Fibroblast of skin of right quadriceps (primary cell): ENCODE data around the gene EIF5B.
A peak's percentile ranks its signal among the peaks of the same experiment; 100 is the strongest.

Experiments used
- DNase-seq: peaks from one replicate; pipeline ENCODE4 v3.0.0-alpha.2; 2013

The EIF5B gene

DNA sequence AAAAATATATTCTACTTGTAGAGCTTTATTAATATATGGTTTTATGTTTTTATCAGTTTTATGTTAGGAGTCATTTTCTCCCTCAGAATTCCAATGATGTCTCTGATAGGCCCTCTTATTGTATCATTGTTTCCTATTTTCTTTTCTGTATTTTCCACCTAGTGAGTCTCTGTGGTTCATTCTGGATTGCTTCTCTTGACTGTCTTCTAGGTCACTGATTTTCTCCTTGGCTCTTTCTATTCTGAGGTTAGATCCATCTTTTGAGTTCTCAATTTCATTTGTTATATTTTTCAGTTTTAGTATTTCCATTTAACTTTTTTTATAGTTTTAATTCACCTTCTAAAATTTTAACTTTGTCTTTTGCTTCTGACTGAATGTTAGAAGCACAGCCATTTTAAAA lies 37.6 kb downstream of the EIF5B start:
- DNase-seq, result no peak

DNA sequence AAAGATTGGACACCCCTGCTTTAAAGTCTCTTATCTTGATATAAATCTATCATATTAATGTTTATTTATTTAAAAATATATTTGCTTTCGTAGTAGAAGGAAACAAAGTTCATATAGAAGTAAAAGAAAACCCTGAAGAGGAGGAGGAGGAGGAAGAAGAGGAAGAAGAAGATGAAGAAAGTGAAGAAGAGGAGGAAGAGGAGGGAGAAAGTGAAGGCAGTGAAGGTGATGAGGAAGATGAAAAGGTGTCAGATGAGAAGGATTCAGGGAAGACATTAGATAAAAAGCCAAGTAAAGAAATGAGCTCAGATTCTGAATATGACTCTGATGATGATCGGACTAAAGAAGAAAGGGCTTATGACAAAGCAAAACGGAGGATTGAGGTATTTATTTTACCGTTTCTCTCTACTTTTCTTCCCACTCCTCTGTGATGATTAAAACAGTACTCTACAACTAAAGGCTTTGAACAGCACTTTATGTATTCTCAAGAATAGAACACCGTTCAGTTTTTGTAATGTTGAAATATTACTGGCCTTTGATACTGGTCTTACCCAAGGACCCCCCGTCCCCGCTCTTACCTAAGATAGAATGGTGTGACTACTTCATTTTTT lies 39.2 kb downstream of the EIF5B start:
- DNase-seq, result no peak

DNA sequence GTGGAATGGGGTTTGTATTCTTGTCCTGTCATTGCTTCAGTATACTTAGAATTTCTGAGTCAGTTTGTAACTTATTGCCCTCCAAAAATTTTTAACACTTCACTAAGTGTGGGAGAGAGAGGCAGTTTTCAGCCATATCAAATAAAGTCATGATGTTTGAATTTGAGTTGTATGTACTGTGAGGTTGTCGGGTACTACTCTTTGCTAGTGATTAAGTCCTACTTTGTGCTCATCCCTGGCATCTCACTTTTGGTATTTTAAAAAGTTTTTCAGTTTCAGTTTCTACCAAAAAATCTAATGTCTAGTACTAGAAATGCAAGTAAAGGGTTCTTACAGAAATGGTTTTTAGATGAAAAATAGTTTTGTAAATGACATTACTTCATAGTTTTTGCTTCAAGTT lies 40.7 kb downstream of the EIF5B start:
- no peak for DNase-seq

DNA sequence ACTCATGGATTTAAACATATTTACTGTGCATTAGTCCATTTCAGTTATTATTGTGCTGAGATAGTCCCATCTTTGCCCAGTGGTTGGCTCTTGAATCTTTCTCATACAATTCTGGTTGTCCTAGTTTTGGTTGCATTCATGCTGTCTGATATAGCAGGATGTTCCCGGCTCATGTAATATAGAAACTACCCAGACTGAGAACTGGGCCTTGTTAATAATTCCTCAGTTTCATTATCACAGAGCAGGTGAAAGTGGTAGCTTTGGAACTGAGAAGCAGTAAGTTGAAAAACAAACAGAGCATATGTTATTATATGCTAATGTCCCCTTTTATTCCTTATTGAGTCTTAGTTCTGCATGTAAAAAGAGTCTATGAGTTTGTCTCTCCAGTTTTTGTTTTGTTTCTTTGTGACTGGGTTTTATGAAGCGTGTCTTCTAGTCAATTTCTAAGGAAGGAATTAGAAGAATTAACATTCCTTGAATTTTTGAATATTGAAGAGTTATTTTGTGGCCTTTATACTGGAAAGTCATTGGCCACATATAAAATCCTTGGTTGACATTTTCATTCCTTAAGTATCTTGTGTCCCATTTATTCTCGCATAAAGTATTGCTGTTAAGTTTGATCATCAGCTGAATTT lies 43.3 kb downstream of the EIF5B start:
- DNase-seq, result peak; percentile 11

DNA sequence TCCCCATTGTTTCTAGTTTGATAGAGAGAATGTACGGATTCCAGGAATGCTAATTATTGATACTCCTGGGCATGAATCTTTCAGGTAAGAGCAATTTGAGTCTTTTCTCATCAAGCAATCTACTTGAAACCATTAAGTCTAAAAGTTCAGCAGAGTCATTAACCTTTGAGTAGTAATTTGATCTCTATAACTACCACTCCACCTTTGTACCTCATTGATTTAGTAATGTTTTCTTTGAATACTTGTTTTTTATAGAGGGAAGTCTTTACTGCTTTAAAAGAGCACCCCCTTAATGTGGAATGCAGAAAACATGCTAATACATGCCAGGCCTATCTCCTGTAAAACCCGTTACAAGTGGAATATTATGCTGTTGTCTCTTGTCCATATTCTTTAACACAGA lies 45.0 kb downstream of the EIF5B start:
- DNase-seq, result no peak

DNA sequence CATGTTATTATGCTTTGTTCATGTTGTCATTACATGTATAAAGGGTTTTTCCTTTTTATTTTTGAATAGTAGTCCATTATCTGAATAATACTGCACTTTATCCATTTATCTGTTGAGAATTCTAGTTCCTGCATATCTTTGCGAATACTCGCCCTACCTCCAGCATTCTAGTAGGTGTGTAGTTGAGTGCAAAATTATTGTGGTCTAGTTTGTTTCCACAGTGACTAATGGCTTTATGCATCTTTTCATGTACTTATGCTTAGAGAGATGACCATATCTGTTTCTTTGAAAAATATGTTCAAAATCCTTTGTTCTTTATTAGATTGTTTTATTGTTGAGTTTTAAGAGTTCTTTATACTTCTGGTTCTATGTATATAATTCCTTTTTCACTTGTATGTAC lies 48.8 kb downstream of the EIF5B start:
- no peak for DNase-seq

DNA sequence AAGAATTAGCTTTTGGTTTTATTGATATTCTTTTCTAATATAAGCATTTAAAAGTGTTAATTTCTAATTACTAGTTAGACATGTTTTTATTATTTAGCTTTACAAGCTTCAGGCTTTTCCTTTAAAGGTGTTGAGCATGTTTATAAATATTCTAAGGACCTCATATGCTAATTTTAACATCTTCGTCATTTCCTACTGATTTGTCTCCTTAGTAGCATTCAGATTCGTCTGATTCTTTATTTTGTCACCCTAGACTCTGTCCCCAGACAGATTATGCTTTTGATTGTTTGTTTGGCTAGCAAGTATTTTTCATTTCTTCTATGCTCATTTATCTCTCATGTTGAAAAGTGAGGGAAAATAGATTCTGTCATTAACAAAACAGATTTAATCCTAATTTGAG lies 51.7 kb downstream of the EIF5B start:
- DNase-seq, result no peak

DNA sequence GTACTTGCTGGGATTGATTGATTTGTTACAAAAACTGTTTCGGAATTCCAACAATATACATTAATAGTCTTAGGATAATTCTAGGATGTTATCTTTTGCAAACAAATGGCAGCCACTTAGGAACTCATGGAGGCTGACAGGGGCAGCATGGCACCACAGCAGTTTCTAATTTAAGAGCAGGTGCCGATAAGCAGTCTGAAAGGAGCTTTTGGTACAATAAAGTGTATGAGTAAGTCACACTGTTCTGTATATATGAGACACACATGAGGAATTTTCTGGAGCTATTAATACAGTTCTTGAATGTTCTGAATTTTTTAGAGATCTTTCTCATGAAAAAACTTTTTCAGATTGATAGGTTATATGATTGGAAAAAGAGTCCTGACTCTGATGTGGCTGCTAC lies 52.2 kb downstream of the EIF5B start:
- DNase-seq, result peak; percentile 54

DNA sequence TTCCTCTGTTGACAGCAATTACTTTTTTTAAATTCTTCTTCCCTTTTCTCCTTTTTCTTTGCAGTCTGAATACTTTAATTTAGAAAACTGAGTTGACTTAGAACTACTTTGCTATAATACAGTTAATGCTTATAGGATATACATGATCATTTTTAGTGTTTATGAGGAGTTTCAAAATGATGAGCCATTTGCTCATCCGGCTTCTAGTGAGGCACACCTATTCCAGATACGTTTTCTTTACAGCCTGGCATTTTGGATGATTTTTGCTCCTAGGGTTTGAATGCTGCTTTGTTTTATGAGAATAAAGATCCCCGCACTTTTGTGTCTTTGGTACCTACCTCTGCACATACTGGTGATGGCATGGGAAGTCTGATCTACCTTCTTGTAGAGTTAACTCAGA lies 52.8 kb downstream of the EIF5B start:
- DNase-seq, result no peak

DNA sequence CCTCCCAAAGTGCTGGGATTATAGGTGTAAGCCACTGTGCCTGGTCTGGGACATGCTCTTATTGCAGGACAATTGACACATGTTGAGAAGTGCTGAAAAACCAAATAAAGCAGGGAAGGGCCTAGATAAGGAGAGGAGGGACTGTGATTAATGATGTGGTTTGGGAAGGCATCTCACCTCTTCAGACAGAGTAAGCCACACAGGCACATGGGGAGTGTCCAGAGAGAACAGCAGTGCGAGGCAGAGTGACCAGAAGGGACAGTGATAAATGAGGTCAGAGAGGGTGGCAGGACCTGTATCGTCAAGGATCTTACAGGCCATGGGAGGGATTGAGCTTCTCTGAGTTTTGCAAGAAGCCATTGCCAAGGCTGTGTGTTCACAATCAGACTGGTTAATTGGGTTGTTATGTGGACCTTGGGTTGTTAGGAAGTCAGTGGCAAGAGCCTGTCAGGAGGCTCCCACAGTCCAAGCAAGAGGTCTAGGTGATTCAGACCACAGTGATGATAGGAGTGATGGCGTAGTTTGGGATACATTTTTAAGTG lies 58.5 kb downstream of the EIF5B start:
- no peak for DNase-seq

DNA sequence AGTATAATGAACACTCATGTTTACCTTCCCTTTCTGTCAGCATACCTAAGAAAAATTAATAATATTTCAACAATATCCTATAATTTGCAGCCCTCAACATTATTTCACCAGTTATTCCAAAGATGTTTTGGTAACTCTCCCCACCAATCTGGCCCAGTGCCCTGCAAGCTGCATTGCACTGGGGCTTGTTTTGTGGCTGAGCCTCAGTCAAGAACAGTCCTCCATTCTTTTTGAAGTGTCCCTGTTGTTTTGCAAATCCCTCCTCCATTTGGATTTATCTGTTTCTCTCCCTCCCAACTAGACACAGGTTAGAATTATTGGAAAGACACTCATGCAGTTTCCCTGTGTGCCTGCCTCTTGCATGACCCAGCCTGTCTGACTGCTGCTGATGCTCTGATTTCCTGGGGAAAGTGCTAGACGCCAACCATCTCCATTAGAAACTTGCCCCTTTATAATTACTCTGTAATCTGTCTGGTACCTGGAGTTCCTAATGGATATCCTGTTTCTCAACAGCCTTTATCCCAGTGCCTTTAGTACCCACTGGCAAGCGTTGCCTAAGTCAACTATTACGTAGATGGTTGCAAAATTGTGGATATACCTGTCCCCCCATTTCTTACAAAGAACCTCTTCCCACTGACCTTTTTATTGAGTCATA lies 60.2 kb downstream of the EIF5B start:
- DNase-seq, result no peak

DNA sequence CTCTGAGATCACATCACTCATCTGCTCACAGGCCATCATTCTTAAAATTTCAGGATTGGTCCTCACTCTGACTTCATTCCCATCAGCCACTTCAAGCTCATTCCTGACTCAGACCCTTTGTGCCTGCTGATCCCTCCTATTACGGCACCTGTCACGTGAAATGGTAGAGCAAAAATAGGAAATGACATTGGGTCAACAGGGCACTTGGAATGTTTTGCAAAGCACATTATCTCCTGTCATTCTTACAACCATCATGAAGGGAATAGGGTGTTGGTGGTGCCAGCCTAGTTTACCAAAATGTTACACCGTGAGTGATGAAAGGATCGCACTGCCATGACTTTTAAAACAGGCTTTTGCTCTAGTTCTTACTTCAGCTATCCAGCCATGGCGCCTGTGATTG lies 61.1 kb downstream of the EIF5B start:
- DNase-seq, result no peak

DNA sequence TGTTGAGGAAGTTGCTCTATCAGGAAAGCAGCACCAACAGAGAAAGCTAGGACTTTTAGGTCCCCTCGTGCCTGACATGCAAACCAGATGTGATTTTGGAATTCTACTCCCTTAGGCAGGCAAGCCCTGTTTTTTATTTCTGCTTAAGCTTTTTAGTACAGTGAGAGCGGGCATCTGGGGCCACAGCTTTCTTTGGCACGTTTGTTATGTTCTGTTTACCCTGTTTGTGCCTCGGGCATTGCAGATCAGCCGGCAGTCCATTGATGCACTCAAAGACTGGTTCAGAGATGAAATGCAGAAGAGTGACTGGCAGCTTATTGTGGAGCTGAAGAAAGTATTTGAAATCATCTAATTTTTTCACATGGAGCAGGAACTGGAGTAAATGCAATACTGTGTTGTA lies 61.9 kb downstream of the EIF5B start:
- DNase-seq, result no peak

DNA sequence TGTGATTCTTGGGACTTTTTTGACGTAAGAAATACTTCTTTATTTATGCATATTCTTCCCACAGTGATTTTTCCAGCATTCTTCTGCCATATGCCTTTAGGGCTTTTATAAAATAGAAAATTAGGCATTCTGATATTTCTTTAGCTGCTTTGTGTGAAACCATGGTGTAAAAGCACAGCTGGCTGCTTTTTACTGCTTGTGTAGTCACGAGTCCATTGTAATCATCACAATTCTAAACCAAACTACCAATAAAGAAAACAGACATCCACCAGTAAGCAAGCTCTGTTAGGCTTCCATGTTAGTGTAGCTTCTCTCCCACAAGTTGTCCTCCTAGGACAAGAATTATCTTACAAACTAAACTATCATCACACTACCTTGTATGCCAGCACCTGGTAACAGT lies 62.6 kb downstream of the EIF5B start:
- DNase-seq, result no peak

DNA sequence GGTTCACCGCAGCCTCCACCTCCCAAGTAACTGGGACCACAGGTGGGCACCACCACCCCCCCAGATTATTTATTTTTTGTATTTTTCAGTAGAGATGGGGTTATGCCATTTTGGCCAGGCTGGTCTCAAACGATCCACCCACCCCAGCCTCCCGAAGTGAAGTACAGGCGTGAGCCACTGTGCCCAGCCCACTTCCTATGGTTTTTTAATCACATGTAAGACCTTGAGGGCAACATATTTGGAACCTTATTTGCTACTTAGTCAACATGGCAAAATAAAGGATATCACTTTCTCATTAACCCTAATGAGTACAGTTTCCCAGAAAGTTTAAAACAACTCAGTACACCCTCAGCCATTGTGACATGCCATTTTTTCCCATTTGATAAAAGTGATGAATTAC lies 64.7 kb downstream of the EIF5B start:
- DNase-seq, result no peak

DNA sequence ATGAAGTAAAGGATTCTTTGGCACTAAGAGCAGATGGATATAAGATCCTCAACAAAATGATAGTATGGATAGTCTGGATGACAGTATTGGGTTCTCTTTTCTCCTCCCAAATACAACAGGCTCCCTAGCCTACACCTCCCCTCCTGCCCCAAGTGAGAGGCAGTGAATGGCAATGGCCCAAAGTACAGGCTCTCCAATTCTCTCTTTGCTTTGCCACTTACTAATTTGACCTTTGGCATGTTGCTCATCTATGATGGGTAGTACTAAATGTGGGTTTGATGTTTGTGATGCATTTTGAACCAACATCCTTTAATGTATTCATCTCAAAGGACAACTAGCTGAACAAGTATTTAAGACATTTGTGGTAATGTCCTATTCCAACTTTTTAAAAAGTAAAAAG lies 65.9 kb downstream of the EIF5B start:
- peak; percentile 10 for DNase-seq

DNA sequence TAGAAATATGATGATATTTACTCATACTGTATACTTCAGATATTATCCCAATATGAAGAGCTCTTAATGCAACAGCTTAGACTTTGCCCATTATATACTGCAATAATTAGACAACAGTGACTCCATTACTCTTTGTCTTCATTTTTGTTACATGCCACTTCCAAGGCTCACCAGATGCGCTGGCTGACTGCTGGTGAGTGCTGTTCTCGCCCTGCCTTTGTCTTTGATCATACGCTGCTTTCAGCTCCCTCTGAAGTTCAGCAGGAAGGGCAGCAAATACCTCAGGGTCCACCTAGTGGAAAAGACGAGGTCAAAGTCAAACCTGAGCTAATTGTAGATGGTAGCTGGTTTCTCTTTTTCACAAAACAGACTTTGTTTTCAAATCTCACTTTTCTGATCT lies 66.3 kb downstream of the EIF5B start:
- no peak for DNase-seq

DNA sequence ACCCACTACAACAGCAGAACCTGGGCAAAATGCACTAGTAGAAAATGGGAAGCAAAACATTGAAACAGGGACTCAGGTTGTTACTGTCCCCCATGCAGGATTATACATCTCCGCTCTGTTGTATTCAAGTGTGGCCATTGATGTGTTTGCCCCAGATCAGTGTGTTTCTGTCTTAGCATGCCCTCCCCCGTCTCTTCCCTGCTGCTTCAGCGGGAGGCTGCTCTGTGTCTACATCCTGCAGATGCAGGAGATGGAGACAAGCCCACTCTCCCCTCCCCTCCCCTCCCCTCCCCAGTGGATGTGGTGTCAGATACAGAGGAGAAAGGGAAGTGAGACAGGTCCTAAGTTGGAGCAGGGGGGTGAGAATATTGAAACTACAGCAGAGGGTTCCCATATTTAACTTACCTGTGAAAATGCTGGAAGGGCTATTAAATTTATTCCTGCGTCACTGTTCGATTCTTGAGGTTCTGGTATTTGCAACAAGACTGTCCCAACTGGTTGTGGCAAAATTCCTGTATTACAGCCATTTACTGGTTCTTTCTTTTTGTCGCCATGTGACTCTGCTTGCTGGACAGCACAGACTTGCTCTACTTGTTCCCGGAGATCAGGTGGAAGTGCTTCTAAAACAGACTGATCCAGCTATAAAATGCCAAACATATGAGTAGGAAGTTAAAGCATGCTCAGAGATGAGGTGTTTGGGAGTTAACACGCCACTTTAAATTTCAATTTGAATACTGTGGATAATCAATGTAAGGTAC lies 67.0 kb downstream of the EIF5B start:
- DNase-seq, result no peak

DNA sequence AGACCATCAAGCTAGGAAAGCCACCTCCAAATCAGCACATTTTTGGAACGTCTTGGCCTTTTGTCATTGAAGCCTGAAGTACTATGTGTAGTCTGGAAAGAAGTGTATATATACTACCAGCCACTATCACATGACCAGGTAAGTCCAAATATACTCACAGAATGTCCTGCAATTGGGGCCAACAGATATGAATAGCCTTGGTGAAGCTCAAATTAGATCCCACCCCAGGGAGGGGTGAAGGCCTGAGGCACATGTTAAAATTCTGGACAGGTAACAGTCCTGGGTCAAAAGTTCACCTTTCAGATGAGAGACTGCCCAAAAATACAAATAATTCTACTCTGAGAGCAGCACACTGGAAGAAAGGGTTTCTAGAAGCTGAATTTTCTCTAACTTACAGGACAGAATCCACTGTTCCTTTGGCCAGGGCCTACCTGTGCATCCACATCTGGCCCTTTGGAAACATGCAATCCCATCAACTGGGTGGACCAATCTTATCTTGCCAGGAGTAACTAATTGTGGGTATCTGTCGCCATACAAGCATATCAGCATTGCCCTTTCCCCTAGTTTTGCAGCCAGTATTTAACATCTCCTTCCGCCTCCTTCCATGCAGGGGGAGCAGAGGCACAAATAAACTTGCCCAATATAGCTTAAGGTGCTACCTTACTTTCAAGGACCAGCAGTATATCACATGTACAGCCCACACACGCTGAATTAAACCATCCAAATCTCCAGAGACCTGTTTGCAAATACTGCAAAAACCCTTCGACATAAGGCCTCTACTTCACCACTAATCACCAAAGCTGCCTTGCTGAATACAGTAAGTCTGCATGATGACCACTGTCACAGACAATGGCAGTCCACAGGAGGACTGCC lies 67.8 kb downstream of the EIF5B start:
- no peak for DNase-seq

DNA sequence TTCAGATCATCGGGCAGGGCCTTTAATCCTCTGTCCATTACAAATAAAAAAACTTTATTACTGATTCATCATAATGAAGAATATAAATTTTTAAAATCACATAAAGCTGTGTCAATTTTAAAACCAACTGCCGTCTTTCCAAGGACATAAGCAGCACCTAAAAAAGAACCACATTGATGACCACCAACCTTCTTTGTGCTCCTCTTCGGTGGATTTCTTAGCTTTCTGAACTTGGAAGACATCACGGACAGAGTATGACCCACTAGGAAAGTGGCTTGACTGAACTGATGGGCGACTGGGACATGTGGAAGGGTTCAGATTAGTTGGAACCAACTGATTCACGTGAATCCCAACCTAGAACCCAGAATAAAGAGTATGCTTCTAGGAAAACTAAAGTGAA lies 68.9 kb downstream of the EIF5B start:
- no peak for DNase-seq

DNA sequence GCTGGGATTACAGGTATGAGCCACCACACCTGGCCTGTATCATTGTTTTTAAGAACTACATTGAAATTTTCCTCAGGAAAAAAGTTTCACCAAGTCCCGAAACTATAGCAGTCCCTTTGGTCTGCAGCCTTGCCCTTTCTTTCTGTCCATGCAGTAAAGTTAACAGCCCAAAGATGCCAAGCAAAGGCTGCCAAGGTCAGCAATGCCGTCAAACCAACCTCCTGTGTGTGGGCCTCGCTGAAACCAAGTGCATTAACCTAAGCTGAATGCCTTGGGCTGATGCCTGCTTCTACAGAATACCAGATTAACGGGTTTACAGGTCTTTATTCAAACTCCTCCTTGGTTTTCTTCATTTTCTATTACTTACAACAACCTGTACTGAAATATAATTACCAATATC lies 73.1 kb downstream of the EIF5B start:
- no peak for DNase-seq

DNA sequence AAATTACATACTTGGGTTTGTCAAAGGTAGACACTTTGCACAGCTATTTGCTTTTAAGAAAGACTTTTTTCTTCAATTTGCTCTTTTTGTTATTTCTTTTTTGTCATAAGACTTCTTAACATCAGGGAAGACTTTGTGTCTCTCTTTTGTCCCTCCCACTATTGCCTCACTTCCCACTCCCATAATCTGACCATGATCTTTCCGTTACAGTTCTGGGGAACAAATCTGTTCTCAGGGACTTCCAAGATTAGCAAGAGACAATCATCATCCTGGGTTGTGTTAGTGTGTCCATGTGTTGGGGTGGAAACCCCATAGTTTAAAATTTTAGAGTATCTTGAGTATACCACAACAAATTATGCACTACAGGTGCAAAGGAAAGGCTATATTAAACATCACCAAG lies 77.4 kb downstream of the EIF5B start:
- DNase-seq, result no peak

DNA sequence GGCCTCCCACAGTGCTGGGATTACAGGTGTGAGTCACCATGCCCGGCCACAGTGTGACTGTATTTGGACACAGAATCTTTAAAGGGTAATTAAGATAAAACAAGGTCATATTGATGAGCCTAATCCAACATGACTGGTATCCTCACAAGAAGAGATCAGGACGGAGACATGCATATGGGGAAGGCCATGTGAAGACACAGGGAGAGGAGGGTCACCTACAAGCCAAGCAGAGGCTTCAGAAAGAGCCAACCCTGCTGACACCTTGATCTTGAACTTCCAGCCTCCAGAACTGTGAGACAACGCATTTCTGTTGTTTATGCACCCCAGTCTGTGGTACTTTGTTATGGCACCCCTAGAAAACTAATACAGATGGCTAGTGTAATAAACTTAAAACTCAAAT lies 80.2 kb downstream of the EIF5B start:
- no peak for DNase-seq
